Measurements from ENCODE around the gene PRG3.
A peak's percentile ranks its signal among the peaks of the same experiment; 100 is the strongest.

Gene PRG3

GRCh38 chr11:57335343-57336110 is 45.4 kb downstream of the PRG3 start, which contains the start of gene SSRP1:
TSS of gene SSRP1 (minus strand) at chr11:57335892. CDS start at chr11:57335121, 771 bp downstream.
- peak; percentile 88 for DNase-seq

DNA sequence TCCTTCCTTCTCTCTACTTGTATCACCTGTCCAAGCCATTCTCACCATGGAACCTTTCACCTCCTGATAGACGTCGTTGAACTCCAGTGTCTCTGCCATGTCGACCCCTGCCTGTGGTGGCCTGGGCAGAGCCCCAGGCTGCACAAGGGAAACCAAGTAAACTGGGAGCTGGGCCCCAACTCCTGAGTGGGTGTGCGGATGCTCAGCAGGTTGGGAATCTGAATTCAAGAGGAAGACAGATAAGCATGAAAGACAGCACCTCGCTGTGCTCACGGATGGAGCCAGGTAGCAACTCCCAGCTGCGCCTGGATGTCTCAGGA is 46.0 kb downstream of the PRG3 start:
- no peak for DNase-seq

GRCh38 chr11:57332694-57333440 is 48.1 kb downstream of the PRG3 start:
- DNase-seq = no peak

GRCh38 chr11:57331720-57332119 is 49.2 kb downstream of the PRG3 start:
- DNase-seq = no peak

- DNase-seq = no peak
Measured at GRCh38 chr11:57330029-57330428, 50.9 kb downstream of the PRG3 start.

DNA sequence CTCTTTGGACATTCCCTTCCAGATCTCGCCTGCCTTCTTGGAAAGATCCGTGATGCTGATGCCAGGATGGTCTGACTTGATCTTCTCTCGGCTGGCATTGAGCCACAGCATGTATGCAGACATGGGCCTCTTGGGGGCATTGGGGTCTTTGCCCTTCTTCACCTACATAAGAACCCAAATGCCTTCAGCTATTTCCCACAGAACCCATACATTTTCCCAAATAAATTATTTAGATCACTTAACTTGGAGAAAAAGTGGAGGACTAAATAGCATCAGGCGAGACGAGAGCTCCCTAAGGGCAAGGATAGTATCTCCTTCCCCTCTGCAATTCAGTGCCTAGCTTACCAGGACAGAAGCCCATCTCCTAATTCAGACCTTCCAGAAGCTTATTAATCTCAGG is 53.2 kb downstream of the PRG3 start:
- no peak for DNase-seq

Measured in activated T-cell treated with anti-CD3 and anti-CD28 coated beads, Interleukin-2, amount 50 U/mL, for 1 hour (primary cell).